Measurements from ENCODE around the gene KLHDC3.
A peak's percentile ranks its signal among the peaks of the same experiment; 100 is the strongest.

Gene KLHDC3

GRCh38 chr6:42978839-42979522, 35.1 kb upstream of the KLHDC3 start, which contains the start of gene PEX6:
PEX6 (minus strand) TSS chr6:42979181; CDS start chr6:42979150, 31 bp downstream.
- peak within 1 kb of the TSS; percentile 80 for H3K4me3 ChIP-seq (ENCODE audit: low read depth, low read length)
- DNase-seq (ENCODE audit: low read depth): peak; percentile 35
- TF ChIP-seq CTCF (IDR thresholded peaks at IDR 0.05; ENCODE audit: control insufficient read depth, extremely low read depth, insufficient read depth): no peak

GRCh38 chr6:42979523-42980177, 34.4 kb upstream of the KLHDC3 start:
- no peak for DNase-seq (ENCODE audit: low read depth)

GRCh38 chr6:42981836-42982235, 32.2 kb upstream of the KLHDC3 start:
- TF ChIP-seq CTCF (IDR thresholded peaks at IDR 0.05; ENCODE audit: control insufficient read depth, extremely low read depth, insufficient read depth): no peak
- no peak for DNase-seq (ENCODE audit: low read depth)
- H3K4me3 ChIP-seq (ENCODE audit: low read depth, low read length): no peak overlapping the region

More at GRCh38 chr6:42979523-42980177, 34.4 kb upstream of the KLHDC3 start:
- no peak for TF ChIP-seq CTCF (IDR thresholded peaks at IDR 0.05; ENCODE audit: control insufficient read depth, extremely low read depth, insufficient read depth)
- peak overlapping the region; percentile 80 for H3K4me3 ChIP-seq (ENCODE audit: low read depth, low read length)

- no peak for TF ChIP-seq CTCF (IDR thresholded peaks at IDR 0.05; ENCODE audit: control insufficient read depth, extremely low read depth, insufficient read depth)
- peak; percentile 98 for DNase-seq (ENCODE audit: low read depth)
Measured at GRCh38 chr6:42984001-42984923, 29.8 kb upstream of the KLHDC3 start, which contains the start of gene PPP2R5D. PPP2R5D (plus strand) TSS chr6:42984570; CDS start chr6:42984678, 108 bp downstream.

GRCh38 chr6:42984924-42985475, 29.0 kb upstream of the KLHDC3 start:
- TF ChIP-seq CTCF (IDR thresholded peaks at IDR 0.05; ENCODE audit: control insufficient read depth, extremely low read depth, insufficient read depth): no peak
- H3K4me3 ChIP-seq (ENCODE audit: low read depth, low read length): peak overlapping the region; percentile 80
- no peak for DNase-seq (ENCODE audit: low read depth)

More at GRCh38 chr6:42984001-42984923, 29.8 kb upstream of the KLHDC3 start, which contains the start of gene PPP2R5D:
- peak within 1 kb of the TSS; percentile 80 for H3K4me3 ChIP-seq (ENCODE audit: low read depth, low read length)

All from LNCaP clone FGC (cell line).